BE2C (cell line): ENCODE measurements around the gene SOX11.
A peak's percentile ranks its signal among the peaks of the same experiment; 100 is the strongest.

Experiments used
- DNase-seq: peaks from one replicate; pipeline ENCODE4 v3.0.0-alpha.2; 2020
- H3K27me3 ChIP-seq: fragments of 250-450 bp; sonication (Bioruptor Pico); 2 replicates; pipeline ENCODE4 v1.5.1; 2020; ENCODE audit warnings: mild to moderate bottlenecking
- H3K36me3 ChIP-seq: fragments of 250-450 bp; sonication (Bioruptor Pico); 2 replicates; pipeline ENCODE4 v1.5.1; 2020; ENCODE audit warnings: mild to moderate bottlenecking
- H3K4me1 ChIP-seq: fragments of 250-450 bp; sonication (Bioruptor Pico); 2 replicates; pipeline ENCODE4 v1.5.1; 2020
- H3K4me3 ChIP-seq: 2 replicates; pipeline ENCODE4 v1.5.1; 2011; ENCODE audit warnings: low read depth, low read length
- H3K9me3 ChIP-seq: fragments of 250-450 bp; sonication (Bioruptor Pico); 2 replicates; pipeline ENCODE4 v1.5.1; 2020
- CTCF ChIP-seq: IDR thresholded peaks from 2 replicates; pipeline ENCODE4 v1.5.1; 2012; ENCODE audit warnings: mild to moderate bottlenecking, low read depth, low read length

The SOX11 gene

GRCh38 chr2:5697562-5697961, 5.4 kb downstream of the SOX11 start:
- no peak for TF ChIP-seq CTCF

GRCh38 chr2:5698134-5698533, 6.0 kb downstream of the SOX11 start:
- Histone ChIP-seq H3K27me3 (peaks cover 52% of the 10 kb centered on the region), H3K4me3 (no peak overlapping the region), H3K9me3 (no peaks in the 10 kb centered on the region), H3K36me3 (no peaks in the 10 kb centered on the region), H3K4me1 (no peaks in the 10 kb centered on the region)
- DNase-seq, result no peak
- no peak for TF ChIP-seq CTCF

More at GRCh38 chr2:5697562-5697961, 5.4 kb downstream of the SOX11 start:
- Histone ChIP-seq H3K27me3 (peaks cover 58% of the 10 kb centered on the region), H3K4me1 (no peaks in the 10 kb centered on the region), H3K9me3 (no peaks in the 10 kb centered on the region), H3K4me3 (peak overlapping the region; percentile 16; the same call in 1 of the 2 replicates), H3K36me3 (no peaks in the 10 kb centered on the region)
- no peak for DNase-seq

GRCh38 chr2:5699963-5700362, 7.8 kb downstream of the SOX11 start:
- no peak for TF ChIP-seq CTCF
- Histone ChIP-seq H3K4me3 (no peak overlapping the region), H3K4me1 (no peaks in the 10 kb centered on the region), H3K36me3 (no peaks in the 10 kb centered on the region), H3K27me3 (peaks cover 35% of the 10 kb centered on the region), H3K9me3 (no peaks in the 10 kb centered on the region)
- DNase-seq, result no peak

- Histone ChIP-seq H3K36me3 (no peaks in the 10 kb centered on the region), H3K4me1 (no peaks in the 10 kb centered on the region), H3K27me3 (peaks cover 30% of the 10 kb centered on the region), H3K9me3 (no peaks in the 10 kb centered on the region), H3K4me3 (no peak overlapping the region)
- DNase-seq, result no peak
- TF ChIP-seq CTCF, result no peak
Observed at GRCh38 chr2:5700551-5700950, 8.4 kb downstream of the SOX11 start.

GRCh38 chr2:5701266-5701665, 9.1 kb downstream of the SOX11 start:
- H3K4me1 ChIP-seq, result no peaks in the 10 kb centered on the region
- H3K36me3 ChIP-seq, result no peaks in the 10 kb centered on the region
- no peak overlapping the region for H3K4me3 ChIP-seq
- H3K9me3 ChIP-seq, result no peaks in the 10 kb centered on the region
- DNase-seq, result no peak
- no peak for TF ChIP-seq CTCF
- H3K27me3 ChIP-seq, result peaks cover 22% of the 10 kb centered on the region

- no peak for TF ChIP-seq CTCF
Observed at GRCh38 chr2:5703166-5703565, 11.0 kb downstream of the SOX11 start.

More at GRCh38 chr2:5703166-5703565, 11.0 kb downstream of the SOX11 start:
- no peak for DNase-seq
- Histone ChIP-seq H3K4me1 (no peaks in the 10 kb centered on the region), H3K27me3 (peaks cover 6% of the 10 kb centered on the region), H3K36me3 (no peaks in the 10 kb centered on the region), H3K9me3 (no peaks in the 10 kb centered on the region), H3K4me3 (no peak overlapping the region)
